Neural cell (in vitro differentiated cells): ENCODE measurements around the gene HNRNPLL.

Experiments
- SMC3 ChIP-seq: fragments of 450-650 bp; conservative IDR thresholded peaks from 2 replicates; pipeline ENCODE4 v1.6.1; 2014; ENCODE audit warnings: antibody characterized with exemption, mild to moderate bottlenecking, moderate library complexity; ENCODE audit not compliant: poor library complexity
- TF ChIP-seq, protein P1 (sequence below): IDR thresholded peaks from 2 replicates; pipeline ENCODE4 v1.6.1; 2012; ENCODE audit warnings: borderline replicate concordance
- TF ChIP-seq, protein P2 (sequence below): fragments of 450-650 bp; IDR thresholded peaks from 2 replicates; pipeline ENCODE4 v1.5.1; 2014; ENCODE audit warnings: antibody characterized with exemption, mild to moderate bottlenecking, moderate library complexity; ENCODE audit not compliant: poor library complexity, severe bottlenecking

DNA sequence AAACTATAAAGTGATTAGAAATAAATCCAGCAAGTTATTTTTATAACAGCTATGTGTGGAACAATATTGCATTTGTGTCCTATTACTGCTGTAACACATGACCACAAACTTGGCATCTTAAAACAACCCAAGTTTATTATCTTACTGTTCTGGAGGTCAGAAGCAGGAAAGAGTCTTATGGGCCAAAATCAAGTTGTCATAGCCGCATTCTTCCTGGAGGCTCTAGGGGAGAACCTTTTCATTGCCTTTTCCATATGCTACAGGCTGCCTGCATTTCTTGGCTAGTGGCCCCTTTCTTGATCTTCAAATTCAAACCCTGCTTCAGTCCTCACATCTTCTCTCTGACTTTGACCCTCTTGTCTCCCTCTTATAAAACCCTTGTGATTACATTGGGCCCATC is 27.0 kb upstream of the HNRNPLL start:
- TF ChIP-seq, protein P1, sequence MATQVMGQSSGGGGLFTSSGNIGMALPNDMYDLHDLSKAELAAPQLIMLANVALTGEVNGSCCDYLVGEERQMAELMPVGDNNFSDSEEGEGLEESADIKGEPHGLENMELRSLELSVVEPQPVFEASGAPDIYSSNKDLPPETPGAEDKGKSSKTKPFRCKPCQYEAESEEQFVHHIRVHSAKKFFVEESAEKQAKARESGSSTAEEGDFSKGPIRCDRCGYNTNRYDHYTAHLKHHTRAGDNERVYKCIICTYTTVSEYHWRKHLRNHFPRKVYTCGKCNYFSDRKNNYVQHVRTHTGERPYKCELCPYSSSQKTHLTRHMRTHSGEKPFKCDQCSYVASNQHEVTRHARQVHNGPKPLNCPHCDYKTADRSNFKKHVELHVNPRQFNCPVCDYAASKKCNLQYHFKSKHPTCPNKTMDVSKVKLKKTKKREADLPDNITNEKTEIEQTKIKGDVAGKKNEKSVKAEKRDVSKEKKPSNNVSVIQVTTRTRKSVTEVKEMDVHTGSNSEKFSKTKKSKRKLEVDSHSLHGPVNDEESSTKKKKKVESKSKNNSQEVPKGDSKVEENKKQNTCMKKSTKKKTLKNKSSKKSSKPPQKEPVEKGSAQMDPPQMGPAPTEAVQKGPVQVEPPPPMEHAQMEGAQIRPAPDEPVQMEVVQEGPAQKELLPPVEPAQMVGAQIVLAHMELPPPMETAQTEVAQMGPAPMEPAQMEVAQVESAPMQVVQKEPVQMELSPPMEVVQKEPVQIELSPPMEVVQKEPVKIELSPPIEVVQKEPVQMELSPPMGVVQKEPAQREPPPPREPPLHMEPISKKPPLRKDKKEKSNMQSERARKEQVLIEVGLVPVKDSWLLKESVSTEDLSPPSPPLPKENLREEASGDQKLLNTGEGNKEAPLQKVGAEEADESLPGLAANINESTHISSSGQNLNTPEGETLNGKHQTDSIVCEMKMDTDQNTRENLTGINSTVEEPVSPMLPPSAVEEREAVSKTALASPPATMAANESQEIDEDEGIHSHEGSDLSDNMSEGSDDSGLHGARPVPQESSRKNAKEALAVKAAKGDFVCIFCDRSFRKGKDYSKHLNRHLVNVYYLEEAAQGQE: no peak
- no peak for TF ChIP-seq SMC3
- TF ChIP-seq, protein P2, sequence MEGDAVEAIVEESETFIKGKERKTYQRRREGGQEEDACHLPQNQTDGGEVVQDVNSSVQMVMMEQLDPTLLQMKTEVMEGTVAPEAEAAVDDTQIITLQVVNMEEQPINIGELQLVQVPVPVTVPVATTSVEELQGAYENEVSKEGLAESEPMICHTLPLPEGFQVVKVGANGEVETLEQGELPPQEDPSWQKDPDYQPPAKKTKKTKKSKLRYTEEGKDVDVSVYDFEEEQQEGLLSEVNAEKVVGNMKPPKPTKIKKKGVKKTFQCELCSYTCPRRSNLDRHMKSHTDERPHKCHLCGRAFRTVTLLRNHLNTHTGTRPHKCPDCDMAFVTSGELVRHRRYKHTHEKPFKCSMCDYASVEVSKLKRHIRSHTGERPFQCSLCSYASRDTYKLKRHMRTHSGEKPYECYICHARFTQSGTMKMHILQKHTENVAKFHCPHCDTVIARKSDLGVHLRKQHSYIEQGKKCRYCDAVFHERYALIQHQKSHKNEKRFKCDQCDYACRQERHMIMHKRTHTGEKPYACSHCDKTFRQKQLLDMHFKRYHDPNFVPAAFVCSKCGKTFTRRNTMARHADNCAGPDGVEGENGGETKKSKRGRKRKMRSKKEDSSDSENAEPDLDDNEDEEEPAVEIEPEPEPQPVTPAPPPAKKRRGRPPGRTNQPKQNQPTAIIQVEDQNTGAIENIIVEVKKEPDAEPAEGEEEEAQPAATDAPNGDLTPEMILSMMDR: no peak
